Measurements from ENCODE around the gene ZBTB40.

ZBTB40 gene

DNA sequence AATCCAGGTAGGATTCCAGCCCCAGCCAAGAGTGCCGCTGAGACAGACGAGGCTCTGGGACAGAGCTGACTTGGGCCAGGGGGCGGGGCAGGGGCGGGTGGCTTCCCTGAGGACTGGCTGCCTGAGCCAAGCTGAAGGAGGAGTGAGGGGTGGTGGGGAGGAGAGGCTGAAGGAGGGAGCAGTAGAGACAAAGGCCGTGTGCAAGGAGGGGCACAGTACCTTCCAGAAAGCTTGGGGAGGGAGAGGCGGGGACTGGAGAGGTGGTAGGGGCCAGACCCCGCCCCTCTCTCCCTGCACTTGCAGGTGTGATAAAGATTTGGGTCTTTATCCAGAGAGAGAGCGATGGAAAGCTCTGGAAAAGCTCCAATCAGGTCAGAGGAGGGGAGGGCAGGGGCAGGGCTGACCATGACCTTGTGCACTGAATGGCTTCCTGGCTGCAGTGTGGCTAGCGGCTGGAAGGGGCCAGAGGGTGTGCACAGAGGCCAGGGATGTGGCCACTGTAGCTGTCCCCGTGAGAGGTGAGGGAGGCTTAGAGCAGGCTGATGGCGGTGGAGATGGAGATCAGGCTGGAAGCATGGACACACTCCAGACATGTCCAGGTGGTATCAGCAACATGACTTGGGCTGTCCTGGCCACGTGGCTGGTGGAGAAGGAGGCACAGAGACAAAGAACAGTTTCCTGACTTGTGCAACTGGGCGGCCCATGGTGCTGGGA, 104.9 kb downstream of the ZBTB40 start:
- no peak for DNase-seq (ENCODE audit: low read depth)

DNA sequence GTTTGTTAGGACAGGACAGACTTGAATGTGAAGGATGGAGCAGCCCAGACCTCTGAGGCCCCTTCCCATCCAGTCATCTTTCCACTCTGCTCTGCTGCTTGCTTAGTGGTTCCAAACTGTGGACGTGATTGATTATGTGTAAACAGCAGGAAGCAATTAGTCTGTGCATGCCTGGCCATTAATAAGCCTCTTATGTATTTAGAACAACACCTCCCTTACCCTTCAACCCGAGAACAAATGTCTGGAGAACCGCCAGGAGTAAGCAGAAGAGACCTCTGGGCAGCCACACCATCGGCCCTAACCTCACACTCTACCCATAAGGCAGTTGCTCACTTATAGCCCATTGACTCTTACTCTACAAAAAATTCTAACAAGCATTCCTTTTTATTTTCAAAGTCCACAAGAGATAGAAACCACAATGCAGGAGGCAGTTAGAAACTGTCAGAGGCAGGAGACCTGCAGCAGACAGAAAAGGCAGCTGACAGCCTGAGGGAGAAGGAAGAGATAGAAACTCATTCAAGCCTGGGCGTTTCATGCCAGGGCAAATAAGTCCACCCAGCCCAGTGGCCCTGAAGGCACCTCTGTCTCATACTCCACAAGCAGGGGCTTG, 105.8 kb downstream of the ZBTB40 start:
- no peak for DNase-seq (ENCODE audit: low read depth)

DNA sequence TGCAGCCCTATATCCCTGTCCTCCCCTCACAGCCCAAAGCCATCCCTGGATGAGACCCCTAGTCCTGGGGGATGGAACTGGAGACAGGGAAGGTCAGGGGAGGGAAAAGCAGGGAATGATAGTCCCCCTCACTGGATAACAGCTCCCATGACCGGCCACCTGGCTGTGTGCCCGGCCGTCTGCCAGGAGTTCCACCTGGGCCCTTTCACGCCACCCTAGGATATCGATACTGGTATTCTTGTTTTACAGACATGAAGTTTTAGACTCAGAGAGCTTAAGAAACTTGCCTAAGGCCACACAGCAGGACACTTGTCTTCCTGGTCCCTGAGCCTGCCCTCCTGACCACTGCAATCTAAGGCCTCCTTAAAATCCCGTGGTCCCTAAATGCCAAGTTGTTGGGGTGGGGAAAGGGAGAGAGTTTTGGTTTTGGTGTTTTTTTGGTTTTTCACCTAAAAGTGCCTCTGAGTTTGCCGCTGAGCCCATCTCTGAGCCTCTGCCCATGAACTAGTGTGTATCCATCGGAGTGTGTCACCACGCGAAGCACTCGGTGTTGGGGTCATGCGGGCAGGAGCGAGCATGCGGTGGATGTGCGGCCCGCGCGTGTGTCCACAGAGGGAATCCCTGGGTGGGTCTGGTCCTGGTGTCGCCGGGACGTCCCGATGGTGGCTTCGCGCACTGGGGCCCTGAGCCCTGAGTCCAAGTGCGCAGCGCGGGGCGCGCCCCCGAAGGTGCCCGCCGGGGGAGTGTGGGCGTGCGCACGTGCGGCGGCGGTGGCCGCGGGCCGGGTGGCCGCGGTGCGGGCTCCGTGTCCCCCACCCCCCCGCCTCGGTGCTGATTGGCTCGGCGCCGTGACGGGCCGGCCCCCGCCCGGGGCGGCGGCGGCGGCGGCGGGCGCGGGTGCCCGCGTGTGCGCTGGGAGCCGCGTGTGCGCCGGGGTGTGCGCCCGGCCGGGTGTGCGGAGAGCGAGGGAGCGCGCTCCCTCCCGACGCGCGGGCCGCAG, 111.2 kb downstream of the ZBTB40 start, which contains the start of gene EPHA8:
Gene EPHA8 (plus strand): TSS at position 906 of the 1,000 bp plus-strand sequence. CDS start 147 bp downstream, outside the sequence.
- no peak for DNase-seq (ENCODE audit: low read depth)

DNA sequence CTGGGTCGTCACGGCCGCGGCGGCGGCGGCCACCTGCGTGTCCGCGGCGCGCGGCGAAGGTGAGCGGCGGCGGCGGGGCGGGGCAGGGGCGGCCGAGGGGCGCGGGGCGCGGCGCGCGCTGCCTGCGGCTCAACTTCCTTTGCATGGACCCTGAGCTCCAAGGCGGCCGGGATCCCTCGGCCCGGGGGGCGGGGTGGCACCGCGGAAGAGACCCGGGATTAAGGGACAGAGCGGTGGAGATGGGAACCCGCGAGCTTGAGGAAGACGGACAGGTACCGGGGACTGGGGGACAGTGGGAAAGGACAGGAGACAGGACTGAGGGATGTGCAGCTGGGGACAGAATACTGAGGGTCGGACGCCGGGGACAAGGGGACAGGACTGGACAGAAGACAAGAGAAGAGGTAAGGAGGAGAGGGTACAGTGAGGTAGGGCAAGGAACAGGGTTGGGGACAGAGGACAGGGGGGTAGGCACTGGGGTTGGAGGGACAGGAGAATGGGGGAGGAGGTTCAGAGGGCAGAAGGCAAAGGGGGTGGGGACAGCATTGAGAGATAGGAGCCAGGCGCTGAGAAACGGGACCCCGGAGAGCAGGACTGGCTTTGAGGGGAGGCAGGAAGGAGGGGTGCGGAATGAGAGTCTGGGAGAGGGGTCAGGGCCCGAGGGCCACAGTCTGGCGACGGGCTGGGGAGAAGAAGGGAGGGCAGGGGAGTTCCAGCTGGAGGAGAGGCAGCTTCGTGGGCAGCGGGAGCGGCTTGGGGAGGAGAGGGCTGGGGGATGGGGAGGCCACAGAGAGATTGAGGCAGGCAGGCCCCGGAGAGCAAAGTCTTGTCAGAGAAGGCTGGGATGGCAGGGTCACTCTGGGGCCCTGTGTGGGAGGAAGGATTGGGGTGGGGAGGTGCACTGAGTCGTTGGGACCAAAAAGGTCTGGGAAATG, 112.3 kb downstream of the ZBTB40 start:
- no peak for DNase-seq (ENCODE audit: low read depth)

DNA sequence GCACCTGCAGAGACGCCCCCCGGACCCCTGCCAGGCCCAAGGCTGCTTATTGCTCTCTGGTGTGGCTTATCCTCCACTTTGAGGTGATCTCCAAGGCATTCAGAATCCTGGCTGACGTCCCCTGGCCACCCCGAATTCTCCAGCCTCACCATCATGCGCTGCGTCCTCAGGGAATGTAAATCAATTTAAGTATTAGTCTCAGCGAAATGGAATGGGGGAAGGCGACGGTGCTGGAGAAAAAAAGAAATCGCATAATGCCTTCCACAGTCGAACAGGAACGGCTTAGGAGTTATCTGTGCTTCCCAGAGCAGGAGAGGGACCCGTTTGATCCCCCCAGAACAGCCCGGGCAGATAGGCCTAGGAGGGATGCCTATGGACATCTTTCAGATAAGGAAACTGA, 114.5 kb downstream of the ZBTB40 start:
- no peak for DNase-seq (ENCODE audit: low read depth)

DNA sequence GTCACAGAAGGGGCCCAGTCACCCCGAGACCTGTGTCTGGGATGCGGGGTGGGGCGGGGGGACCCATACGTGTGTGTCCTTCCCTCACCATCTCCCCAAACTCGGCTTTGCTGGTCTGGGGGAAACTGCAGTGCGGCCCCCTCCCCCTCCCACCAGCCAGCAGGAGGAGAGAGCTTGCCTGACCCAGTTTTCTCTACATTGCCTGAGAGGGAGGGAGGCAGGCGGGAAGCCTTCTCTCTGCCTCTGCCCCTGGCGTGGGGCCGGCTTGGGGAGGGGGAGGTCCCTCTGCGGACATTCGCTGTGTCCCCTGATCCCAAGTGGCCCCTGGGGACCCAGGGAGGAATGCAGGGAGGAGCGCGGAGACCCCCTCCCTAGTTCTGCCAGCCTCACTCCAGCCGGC, 115.5 kb downstream of the ZBTB40 start:
- no peak for DNase-seq (ENCODE audit: low read depth)

DNA sequence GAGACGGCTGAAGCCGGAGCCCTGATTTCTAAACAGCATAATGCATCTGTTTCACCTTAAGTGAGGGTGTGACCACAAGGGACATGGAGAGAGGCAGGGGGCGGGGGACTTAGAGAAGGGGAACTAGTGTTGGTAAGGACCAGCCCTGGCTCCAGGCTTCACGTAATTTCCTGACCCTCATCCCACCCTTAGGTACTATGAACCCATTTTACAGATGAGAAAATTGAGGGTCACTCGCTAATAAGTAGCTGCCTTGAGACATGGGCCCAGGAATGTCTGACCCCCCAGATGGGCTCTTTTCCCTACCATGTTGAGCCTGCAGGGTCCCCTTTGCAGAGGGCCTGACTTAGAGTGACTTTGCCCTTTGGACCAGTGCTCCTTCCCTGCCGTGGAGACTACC, 116.3 kb downstream of the ZBTB40 start:
- no peak for DNase-seq (ENCODE audit: low read depth)

DNA sequence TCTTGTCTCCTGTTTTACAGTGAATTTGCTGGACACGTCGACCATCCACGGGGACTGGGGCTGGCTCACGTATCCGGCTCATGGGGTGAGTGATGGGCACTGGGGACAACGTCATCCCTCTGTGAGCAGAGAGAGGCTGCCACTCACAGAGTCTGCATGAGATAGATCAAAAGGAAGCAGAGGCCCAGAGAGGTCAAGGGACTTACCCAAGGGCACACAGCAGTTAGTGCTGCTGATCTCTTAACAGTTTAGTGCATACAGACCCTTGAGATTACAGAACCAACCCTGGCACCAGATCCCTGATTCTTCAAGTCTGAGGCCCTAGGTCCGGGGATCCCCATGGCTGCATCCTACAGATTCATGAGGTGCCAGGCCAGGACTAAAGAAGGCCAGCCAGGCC, 117.6 kb downstream of the ZBTB40 start:
- DNase-seq (ENCODE audit: low read depth) = no peak

DNA sequence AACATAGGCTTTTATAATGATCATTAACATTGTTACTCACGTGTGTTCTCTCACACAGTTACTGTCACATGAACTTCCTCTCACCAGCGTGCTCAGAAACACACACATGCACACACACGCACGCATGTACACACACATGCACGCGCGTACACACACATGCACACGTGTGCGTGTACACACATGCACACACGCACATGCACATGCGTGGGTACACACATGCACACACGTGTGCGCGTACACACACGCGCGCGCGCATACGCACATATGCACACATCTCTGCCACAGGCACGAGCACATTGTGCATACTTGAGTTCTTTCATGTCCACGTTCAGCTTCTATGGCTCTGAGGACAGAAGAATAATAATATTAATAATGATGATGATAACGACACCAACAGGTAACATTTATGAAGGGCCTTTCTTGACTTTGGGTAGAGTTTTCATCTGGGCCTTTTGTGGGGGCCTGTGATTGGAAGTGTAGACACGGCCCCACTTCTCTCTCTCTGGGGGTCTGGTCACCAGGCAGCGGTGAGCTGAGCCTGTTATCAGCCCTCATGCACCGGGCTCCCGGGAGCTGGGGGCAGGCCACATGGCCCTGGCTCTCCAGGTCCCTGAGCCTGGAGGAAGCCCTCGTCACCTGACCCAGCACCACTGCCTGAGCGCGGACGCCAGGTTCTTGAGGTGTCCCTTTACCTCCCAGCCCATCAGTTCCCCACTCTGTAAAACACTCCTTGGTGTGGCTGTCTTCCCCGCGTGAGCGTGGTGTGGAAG, 118.7 kb downstream of the ZBTB40 start:
- no peak for DNase-seq (ENCODE audit: low read depth)

DNA sequence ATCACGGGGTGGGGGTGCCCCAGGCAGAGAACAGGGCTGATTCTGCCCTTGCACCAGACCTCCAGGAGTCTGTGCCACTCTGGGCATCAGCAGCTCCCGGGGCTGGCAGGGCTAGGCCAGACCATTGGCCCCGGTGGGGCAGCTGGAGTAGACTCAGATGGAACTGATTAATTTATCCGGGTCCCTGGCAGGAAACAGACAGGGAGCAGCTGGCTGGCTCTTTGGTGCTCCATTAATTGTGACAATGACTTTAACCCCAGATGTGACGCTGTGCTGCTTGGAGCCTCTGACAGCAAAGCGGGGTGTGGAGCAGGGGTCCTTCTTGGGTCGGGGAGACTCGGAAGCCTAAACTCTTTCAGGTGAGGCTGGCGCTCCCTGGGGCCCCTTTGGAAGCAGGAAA, 121.2 kb downstream of the ZBTB40 start:
- no peak for DNase-seq (ENCODE audit: low read depth)

DNA sequence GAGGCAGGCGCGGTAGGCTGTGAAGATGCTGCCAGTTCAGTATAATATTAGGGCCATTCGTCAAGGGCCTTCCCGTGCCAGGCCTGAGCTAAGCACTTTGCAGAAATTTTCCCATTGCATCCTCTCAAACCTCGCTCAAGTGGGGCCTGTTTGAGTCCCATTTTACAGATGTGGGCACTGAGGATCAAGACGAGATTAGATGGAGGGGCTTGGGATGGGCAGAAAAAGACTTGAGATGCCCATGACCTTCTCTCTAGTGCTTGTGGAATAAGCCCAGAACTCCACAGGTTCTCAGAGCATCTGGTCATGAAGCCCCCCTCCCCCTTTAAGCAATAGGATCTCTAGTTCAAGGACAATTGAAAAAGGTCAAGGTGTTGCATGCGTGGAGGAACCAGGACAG, 121.6 kb downstream of the ZBTB40 start:
- no peak for DNase-seq (ENCODE audit: low read depth)

DNA sequence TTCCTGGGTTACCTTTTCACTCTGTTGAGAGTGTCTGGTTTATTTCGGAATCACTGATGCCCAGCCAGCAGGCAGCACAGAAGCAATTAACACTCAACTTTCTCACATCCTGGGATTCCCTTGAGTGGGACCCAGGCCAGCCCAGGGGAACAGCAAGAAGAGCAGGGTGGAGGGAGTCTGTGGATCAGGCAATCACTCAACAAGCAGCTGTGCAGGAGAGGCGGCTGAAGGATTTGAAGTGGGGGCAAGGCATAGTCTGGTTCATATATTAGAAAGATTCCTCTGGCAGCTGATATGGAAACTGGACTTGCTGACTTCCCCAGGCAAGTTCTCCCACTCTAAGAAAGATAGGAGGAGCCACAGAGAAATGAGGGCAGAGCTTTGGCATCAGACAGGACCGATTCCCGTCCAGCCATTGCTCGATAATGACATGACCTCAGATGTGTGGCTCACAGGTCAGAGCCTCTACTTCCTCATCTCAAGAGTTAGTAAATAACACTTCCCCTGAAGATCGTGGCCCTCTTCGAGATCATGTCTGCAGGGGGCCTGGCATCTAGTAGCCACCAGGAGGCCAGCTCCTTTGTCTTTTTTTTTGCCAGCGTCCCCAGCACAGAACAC, 124.0 kb downstream of the ZBTB40 start:
- no peak for DNase-seq (ENCODE audit: low read depth)

DNA sequence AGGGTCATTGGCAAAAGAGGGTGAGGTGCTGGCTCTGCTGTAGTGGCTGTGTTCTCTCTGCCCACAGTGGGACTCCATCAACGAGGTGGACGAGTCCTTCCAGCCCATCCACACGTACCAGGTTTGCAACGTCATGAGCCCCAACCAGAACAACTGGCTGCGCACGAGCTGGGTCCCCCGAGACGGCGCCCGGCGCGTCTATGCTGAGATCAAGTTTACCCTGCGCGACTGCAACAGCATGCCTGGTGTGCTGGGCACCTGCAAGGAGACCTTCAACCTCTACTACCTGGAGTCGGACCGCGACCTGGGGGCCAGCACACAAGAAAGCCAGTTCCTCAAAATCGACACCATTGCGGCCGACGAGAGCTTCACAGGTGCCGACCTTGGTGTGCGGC, 124.5 kb downstream of the ZBTB40 start:
- DNase-seq (ENCODE audit: low read depth) = no peak

DNA sequence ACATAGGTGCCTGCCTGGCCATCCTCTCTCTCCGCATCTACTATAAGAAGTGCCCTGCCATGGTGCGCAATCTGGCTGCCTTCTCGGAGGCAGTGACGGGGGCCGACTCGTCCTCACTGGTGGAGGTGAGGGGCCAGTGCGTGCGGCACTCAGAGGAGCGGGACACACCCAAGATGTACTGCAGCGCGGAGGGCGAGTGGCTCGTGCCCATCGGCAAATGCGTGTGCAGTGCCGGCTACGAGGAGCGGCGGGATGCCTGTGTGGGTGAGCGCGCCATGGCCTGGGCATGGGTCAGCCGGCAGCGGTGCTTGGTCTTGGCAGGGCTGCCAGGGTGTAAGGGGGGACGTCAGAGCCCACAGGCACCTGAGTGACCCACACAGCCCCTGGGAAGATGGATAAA, 125.0 kb downstream of the ZBTB40 start:
- no peak for DNase-seq (ENCODE audit: low read depth)

DNA sequence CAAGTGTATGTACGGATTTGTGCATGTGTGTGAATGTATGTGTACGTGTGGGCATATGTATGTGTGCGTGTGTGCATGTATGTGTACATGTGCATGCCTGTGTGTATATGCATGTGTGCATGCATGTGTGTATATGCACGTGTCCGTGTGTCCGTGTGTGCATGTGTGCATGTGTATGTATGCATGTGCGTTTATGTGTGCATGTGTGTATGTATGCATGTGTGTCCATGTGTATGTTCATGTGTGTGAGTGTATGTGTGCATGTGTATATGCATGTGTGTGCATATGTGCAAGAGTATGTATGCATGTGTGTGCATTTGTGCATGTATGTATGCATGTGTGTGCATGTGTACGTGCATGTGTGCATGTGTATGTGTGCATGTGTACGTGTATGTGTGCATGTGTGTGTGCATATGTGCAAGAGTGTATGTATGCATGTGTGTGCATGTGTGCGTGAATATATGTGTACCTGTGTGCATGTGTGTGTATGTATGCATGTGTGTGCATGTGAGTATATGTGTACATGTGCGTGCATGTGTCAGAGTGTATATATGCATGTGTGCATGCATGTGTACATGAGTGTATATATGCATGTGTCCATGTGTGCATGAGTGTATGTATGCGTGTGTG, 127.2 kb downstream of the ZBTB40 start:
- DNase-seq (ENCODE audit: low read depth) = no peak

DNA sequence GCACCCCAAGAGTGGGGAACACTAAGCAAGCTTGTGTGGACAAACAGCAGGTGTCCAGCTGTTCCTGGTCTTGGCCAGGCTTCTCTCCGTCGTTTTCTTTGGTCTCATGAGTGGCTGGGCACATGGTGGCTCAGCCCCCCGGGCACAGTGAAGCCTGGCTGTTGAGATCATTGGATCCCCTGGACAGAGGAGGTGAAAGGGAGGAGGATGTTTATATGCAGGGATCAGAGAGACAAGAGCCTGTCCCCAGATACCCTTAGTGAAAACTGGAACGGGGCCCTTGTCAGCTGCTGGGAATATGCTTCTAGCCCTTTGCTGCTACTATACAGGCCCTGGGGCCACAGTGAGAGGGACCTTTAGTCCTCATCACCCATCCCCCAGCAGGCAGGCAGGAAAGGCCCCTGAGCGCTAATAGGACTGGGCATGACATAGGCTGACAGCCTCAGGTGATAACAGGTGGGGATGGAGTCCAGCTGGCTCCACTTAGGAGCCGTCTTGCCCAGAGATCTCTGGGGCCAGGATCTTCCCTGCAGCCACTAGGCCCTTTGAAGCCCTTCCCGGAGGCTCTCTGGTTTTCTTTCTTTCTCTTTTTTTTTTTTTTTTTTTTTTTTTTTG, 128.0 kb downstream of the ZBTB40 start:
- DNase-seq (ENCODE audit: low read depth) = no peak

All from HS-5 (cell line).